SK-N-SH treated with all-trans-retinoic acid at 6 μM for 48 hours (cell line): ENCODE measurements around the gene PTTG1IP.
"Not testable (repeated sequence)": the region's sequence is repeated elsewhere in the genome, so short reads cannot be mapped to it uniquely, and the experiment has no call there.

Experiments used
- ATAC-seq: fragments of 200-7000 bp; cut with Tn5 transposase; 3 replicates; pipeline ENCODE4 v1.9.1; 2020; ENCODE audit warnings: mild to moderate bottlenecking, moderate library complexity
- ARNTL ChIP-seq: fragments of 450-650 bp; formaldehyde crosslinking; IDR thresholded peaks from 2 replicates; pipeline ENCODE4 v1.5.0; 2020; ENCODE audit warnings: low read depth, mild to moderate bottlenecking, moderate library complexity, borderline replicate concordance
- BACH2 ChIP-seq: fragments of 250-450 bp; sonication (Bioruptor Pico); IDR thresholded peaks from 2 replicates; pipeline ENCODE4 v1.9.0; 2021; ENCODE audit warnings: mild to moderate bottlenecking, borderline replicate concordance
- CSDC2 ChIP-seq: fragments of 250-450 bp; sonication (Bioruptor Pico); IDR thresholded peaks from 2 replicates; pipeline ENCODE4 v1.5.0; 2020; ENCODE audit warnings: mild to moderate bottlenecking, moderate library complexity
- CSRNP3 ChIP-seq: fragments of 250-450 bp; sonication (Bioruptor Pico); IDR thresholded peaks from 2 replicates; pipeline ENCODE4 v1.5.1; 2021; ENCODE audit warnings: mild to moderate bottlenecking, moderate library complexity
- ESRRG ChIP-seq: fragments of 250-450 bp; sonication (Bioruptor Pico); IDR thresholded peaks from 2 replicates; pipeline ENCODE4 v1.6.1; 2021; ENCODE audit warnings: mild to moderate bottlenecking
- GLIS3 ChIP-seq: fragments of 250-450 bp; sonication (Bioruptor Pico); IDR thresholded peaks from 2 replicates; pipeline ENCODE4 v1.5.0; 2020; ENCODE audit warnings: mild to moderate bottlenecking, moderate library complexity
- ISL1 ChIP-seq: fragments of 250-450 bp; sonication (Bioruptor Pico); IDR thresholded peaks from 2 replicates; pipeline ENCODE4 v2.1.2; 2022; ENCODE audit warnings: mild to moderate bottlenecking, moderate library complexity
- OSR1 ChIP-seq: fragments of 250-450 bp; sonication (Bioruptor Pico); IDR thresholded peaks from 2 replicates; pipeline ENCODE4 v1.8.0; 2022; ENCODE audit warnings: moderate library complexity, mild to moderate bottlenecking, inconsistent platforms
- PATZ1 ChIP-seq: fragments of 250-450 bp; sonication (Bioruptor Pico); IDR thresholded peaks from 2 replicates; pipeline ENCODE4 v1.8.0; 2020; ENCODE audit warnings: mild to moderate bottlenecking, moderate library complexity, borderline replicate concordance
- POU6F1 ChIP-seq: fragments of 250-450 bp; sonication (Bioruptor Pico); IDR thresholded peaks from 2 replicates; pipeline ENCODE4 v1.8.0; 2021; ENCODE audit warnings: low read depth, mild to moderate bottlenecking, moderate library complexity, borderline replicate concordance
- PPARA ChIP-seq: fragments of 250-450 bp; sonication (Bioruptor Pico); IDR thresholded peaks from 2 replicates; pipeline ENCODE4 v1.5.0; 2020; ENCODE audit warnings: mild to moderate bottlenecking, borderline replicate concordance
- RARB ChIP-seq: fragments of 250-450 bp; sonication (Bioruptor Pico); IDR thresholded peaks from 2 replicates; pipeline ENCODE4 v1.8.0; 2021; ENCODE audit warnings: mild to moderate bottlenecking, moderate library complexity
- SNAI2 ChIP-seq: fragments of 250-450 bp; sonication (Bioruptor Pico); IDR thresholded peaks from 2 replicates; pipeline ENCODE4 v1.5.0; 2020; ENCODE audit warnings: mild to moderate bottlenecking, moderate library complexity
- TSHZ2 ChIP-seq: fragments of 250-450 bp; sonication (Bioruptor Pico); IDR thresholded peaks from 2 replicates; pipeline ENCODE4 v1.5.0; 2020; ENCODE audit warnings: mild to moderate bottlenecking, moderate library complexity
- ZC3H10 ChIP-seq: fragments of 250-450 bp; sonication (Bioruptor Pico); IDR thresholded peaks from 2 replicates; pipeline ENCODE4 v1.5.1; 2021; ENCODE audit warnings: mild to moderate bottlenecking, moderate library complexity
- ZFP3 ChIP-seq: fragments of 250-450 bp; sonication (Bioruptor Pico); IDR thresholded peaks from 2 replicates; pipeline ENCODE4 v1.5.0; 2020; ENCODE audit warnings: mild to moderate bottlenecking, moderate library complexity
- ZFP30 ChIP-seq: fragments of 450-650 bp; formaldehyde crosslinking; IDR thresholded peaks from 2 replicates; pipeline ENCODE4 v1.5.0; 2022; ENCODE audit warnings: mild to moderate bottlenecking, moderate library complexity
- ZNF565 ChIP-seq: fragments of 450-650 bp; formaldehyde crosslinking; conservative IDR thresholded peaks from 2 replicates; pipeline ENCODE4 v1.5.0; 2020; ENCODE audit warnings: low read depth, mild to moderate bottlenecking, moderate library complexity
- ZNF70 ChIP-seq: fragments of 450-650 bp; formaldehyde crosslinking; IDR thresholded peaks from 2 replicates; pipeline ENCODE4 v1.5.0; 2020; ENCODE audit warnings: mild to moderate bottlenecking, moderate library complexity

PTTG1IP gene

GRCh38 chr21:44833663-44834062 is 39.8 kb downstream of the PTTG1IP start (continued):
- TF ChIP-seq POU6F1 (CRISPR knock-in tag) (no peak), BACH2 (CRISPR knock-in tag) (no peak)
- TF ChIP-seq, all 23 proteins: peak for 0

- not testable (repeated sequence) for ATAC-seq
Observed at GRCh38 chr21:44832516-44833255, 40.8 kb downstream of the PTTG1IP start.

- TF ChIP-seq ZFP3 = no peak
- TF ChIP-seq TSHZ2 (CRISPR knock-in tag) = no peak
- TF ChIP-seq CSDC2 = no peak
- no peak for TF ChIP-seq POU6F1 (CRISPR knock-in tag)
- TF ChIP-seq GLIS3 (CRISPR knock-in tag) = no peak
- no peak for TF ChIP-seq SNAI2 (CRISPR knock-in tag)
- TF ChIP-seq ISL1 (CRISPR knock-in tag) = no peak
- TF ChIP-seq ZC3H10 (CRISPR knock-in tag) = no peak
- no peak for TF ChIP-seq RARB (CRISPR knock-in tag)
- no peak for TF ChIP-seq ZNF70 (CRISPR knock-in tag)
- no peak for TF ChIP-seq CSRNP3 (CRISPR knock-in tag)
- TF ChIP-seq OSR1 (CRISPR knock-in tag) = no peak
- TF ChIP-seq ARNTL (CRISPR knock-in tag) = no peak
- no peak for TF ChIP-seq PATZ1 (CRISPR knock-in tag)
- no peak for TF ChIP-seq ZFP30 (CRISPR knock-in tag)
- no peak for TF ChIP-seq ZNF565 (CRISPR knock-in tag)
- no peak for TF ChIP-seq PPARA (CRISPR knock-in tag)
- no peak for TF ChIP-seq ESRRG (CRISPR knock-in tag)
- TF ChIP-seq BACH2 (CRISPR knock-in tag) = no peak
- TF ChIP-seq, all 23 proteins: peak for 0
- ATAC-seq = no peak
Observed at GRCh38 chr21:44831227-44831860, 42.1 kb downstream of the PTTG1IP start.
